Measurements from ENCODE around the gene RNF220.

RNF220 gene

GRCh38 chr1:44436401-44437106, 31.5 kb downstream of the RNF220 start:
- DNase-seq (ENCODE audit: low spot score): no peak

DNA sequence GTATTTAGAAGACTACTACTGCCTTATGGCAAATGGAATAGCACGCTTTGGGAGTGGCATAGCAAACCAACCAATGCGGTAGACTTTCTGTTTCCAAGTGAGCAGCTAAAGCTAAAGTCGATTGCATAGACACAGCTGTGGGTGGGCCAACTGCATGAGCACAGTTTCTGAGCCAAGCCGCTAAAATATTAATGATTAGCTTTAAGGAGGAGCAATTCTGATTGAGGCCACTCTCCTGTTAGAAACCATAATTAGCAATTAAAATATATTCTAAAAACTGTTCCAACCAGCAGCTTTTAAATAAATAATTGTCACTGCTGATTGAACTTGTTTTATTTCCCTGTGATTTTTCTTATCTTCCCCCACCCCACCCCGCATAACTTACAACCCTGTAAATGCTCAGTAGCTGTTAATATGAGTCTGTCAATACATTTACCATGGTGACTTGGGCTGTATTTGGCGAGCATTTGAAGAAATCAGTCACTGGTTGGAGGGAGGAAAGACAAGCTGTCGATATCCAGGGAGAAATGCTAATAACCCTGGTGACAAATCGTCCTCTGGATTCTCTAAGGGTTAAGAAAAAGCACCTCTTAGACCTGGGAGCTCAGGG, 32.2 kb downstream of the RNF220 start:
- no peak for DNase-seq (ENCODE audit: low spot score)

DNA sequence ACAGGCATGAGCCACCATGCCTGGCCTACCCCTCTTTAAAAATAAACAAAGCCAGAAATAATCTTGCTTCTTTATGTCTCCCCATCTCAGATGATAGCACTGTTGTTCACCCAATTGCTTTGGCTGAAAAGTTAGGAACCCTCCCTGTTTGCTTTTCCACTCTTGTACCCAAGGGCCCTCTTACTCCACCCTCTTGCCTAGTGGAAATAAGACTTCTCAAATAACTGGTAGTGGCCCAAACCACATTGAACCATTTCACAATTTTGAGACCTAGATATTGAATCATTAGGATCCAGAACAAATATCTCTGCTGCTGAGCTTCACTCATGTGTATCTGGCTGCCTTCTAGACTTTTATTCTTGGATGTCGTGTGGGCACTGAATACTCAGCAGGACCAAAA, 37.7 kb downstream of the RNF220 start:
- DNase-seq (ENCODE audit: low spot score): no peak

DNA sequence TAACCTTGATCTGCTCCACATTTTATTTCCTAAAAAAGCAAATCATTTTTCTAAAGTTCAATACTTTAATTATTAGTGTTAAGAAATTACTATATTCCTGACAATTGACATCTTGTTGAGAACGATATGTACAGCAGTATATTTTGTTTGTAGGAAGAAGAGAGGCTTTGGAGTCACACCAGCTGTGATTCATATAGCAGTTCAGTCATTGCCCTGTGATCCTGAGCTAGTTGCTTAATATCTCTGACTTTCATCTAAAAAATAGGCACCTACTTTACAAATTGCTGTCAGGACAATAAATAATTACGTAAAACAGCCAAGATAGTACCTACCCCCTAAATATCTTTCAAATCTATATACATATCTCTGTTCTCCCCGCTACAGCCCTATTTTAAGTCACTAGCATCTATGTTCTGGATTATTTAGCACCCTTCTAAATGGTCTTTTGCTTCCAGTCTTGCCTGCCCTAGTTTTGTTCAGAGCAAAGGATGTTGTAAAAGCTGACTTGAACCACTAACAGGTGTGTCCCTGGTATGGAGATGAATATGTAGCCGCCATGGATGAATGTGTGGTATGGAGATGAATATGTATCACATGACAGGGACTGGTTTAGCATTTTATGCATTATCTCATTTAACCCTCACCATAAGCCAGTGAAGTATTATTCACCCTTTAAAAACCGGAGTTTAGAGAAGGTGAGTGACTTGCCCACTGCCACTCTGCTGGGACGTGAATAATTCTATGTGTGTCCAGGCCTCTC, 42.2 kb downstream of the RNF220 start:
- DNase-seq (ENCODE audit: low spot score): peak; percentile 27

DNA sequence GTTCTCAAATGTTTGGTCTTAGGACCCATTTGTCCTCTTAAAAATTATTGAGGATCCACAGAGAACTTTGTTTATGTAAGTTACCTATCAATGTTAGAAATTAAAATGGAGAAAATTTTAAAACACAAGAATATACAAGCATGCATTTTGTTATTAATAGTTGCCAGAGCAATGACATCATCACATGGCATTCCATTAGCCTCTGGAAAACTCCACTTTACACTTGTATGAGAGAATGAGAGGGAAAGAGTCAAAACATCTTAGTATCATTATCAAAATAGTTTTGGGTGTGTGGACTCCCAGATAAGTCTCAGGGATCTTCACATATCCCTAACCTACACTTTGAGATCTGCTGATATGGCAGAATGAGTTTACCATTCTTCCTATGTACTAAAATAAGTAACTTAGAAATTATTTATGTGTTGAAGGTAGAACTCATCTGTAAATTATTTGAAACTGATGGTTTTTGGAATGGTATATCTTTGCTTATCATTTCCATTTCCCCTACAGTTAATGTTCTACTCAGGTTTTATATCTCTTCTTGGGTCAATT, 48.8 kb downstream of the RNF220 start:
- DNase-seq (ENCODE audit: low spot score): no peak

- no peak for DNase-seq (ENCODE audit: low spot score)
Measured at GRCh38 chr1:44454704-44455103, 49.6 kb downstream of the RNF220 start.

- no peak for DNase-seq (ENCODE audit: low spot score)
Measured at GRCh38 chr1:44460107-44460882, 55.2 kb downstream of the RNF220 start.

DNA sequence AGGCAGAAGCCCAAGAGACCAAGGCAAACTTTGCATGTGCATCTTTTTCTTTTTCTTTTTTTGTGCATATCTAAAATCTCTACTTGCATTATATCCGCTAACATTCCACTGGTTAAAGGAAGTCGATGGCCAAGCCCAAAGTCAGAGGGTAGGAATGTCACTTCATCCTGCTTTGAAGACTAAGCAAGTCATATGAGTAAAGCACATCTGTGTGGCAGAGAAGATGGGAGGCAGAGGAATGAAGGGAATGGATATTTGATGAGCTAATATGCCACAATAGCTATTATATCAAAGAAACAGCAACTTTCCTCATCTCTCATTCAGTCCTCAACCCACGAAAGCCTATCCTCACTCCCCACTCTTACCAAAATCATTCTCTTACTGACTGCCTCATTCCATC, 59.3 kb downstream of the RNF220 start:
- DNase-seq (ENCODE audit: low spot score): no peak

DNA sequence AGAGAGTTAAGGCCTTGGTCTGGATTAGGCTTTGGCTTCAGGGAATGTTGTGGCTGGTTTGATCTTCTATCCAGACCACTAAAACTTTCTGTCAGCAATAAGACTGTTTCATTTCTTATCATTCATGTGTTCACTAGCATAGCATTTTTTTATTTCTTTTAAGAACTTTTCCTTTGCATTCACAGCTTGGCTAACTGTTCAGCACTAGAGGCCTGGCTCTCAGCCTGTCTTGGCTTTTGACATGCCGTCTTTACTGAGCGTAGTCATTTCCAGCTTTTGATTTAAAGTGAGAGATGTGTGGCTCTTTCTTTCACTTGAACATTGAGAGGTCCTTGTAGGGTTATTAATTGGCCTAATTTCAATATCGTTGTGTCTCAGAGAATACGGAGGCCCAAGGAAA, 62.5 kb downstream of the RNF220 start:
- DNase-seq (ENCODE audit: low spot score): no peak

DNA sequence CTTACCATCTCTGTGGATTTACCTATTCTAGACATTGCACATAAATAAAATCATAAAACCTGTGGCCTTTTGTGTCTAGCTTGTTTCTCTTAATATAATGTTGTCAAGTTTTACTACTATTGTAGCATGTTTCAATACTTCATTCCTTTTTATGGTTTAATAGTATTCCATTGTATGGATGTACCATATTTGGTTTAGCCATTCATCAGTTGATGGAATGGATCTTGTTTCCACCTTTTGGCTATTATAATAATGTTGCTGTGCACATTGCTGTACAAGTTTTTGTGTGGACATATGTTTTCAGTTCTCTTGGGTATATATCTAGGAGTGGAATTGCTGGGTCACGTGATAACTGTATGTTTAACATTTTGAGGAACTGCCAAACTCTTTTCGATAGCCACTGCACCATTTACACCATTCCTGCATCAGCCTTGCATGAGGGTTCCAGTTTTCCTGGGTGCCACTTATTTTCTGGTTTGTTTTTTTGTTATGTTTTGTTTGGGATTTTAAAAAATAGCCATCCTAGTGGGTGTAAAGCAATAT, 66.9 kb downstream of the RNF220 start:
- no peak for DNase-seq (ENCODE audit: low spot score)

DNA sequence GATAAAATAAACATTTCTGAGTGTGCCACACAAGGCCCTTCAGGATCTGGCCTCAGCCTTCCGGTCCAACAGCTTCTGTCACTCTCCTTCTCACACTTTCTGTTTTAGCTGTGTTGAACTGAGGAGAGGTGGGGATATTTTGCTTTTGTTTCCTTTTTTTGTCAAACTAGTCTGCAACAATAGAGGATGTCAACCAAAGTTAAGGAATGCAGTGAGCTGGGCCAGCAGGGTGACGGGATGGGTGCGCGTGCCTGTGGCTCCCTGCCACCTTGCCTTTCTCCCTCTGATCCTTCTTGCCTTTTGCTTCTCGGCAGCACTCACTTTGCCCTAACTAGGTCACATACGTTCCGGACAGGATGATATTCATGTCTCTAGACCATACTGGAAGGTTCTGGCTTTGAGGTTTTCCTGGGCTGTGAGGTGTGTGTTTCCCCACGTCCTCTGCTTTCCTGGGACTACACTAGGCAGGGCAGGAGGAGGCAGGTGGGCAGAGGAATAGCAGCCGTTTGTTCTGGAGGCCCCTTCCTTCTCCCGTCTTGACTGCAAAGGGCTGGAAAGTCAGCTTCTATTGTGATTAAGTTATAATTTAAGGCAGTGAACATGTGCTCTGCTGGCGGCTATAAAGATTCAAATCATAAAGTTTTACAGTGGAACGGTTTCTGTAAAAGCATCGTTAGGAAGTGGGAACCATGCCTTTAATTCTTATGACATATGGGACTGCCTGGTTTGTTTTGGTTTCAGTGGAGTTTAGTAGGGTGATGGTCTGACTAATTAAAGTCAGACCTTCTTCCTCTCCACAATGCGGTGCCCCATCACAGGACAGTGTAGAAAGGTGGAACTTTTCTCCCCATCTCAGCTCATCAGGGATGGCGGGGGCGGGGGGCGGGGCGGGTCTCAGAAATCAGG, 67.8 kb downstream of the RNF220 start:
- no peak for DNase-seq (ENCODE audit: low spot score)

- no peak for DNase-seq (ENCODE audit: low spot score)
Measured at GRCh38 chr1:44476891-44477290, 71.8 kb downstream of the RNF220 start.

GRCh38 chr1:44481701-44482100, 76.6 kb downstream of the RNF220 start:
- DNase-seq (ENCODE audit: low spot score): no peak

- no peak for DNase-seq (ENCODE audit: low spot score)
Measured at GRCh38 chr1:44483089-44483874, 78.2 kb downstream of the RNF220 start.

- DNase-seq (ENCODE audit: low spot score): no peak
Measured at GRCh38 chr1:44484155-44484688, 79.2 kb downstream of the RNF220 start.

DNA sequence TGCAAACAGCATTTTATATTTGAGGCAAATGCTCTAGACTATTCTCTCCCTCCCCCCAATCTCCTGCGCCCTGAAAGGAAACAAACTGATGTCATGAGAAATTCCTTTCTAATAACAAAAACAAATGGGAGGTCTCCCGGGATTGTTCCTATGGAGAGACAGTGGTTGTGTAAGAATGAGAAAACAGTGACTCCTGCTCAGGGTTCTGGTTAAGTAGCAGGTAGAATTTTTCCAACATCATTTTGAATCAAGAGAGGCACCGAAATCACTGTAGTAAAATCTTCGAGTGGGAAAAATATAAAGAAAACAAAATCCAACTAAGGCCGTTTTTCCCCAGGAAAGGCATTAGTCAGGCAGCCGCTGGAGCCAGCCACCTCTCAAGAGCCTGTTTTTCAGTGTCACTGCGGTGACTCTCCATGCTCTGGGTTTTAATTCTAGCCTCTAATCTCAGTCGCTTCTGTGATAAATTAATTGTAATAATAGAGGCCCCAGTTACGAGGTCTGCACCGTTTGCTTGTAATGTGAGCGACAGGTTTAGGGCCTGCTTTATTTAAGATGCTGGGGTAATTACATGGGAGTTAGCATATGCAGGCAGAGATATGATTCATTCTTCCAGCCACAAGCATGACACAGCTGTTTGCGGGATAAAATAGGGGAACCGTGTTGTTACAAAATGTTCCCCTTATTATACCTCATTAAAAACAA, 80.3 kb downstream of the RNF220 start:
- peak; percentile 52 for DNase-seq (ENCODE audit: low spot score)

DNA sequence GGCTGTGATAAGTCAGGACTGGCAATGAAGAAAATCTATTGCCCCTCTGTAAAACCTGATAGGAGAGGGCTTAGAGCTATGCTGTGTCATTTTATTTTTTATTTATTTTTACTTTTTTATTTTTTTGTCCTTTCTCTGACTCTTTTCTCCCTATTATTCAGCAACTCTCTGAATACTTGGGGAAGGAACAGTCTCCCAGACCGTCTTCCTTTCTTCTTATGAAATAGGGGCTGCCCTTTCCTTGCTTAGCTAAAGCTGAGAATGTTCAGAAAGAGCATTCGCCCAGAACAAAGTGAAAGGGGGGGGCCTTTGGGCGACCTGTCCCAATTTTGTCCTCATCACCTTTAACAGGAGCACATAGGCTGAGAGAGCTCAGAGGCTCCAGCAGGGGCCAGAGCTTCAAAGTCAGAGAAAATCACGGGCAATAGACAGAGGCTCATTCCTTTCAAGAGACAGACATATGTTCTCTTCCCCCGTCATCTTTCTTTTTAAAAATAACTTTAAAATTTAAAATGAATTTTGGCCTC, 80.9 kb downstream of the RNF220 start:
- DNase-seq (ENCODE audit: low spot score): no peak

GRCh38 chr1:44489481-44489880, 84.4 kb downstream of the RNF220 start:
- no peak for DNase-seq (ENCODE audit: low spot score)
